SK-N-SH (cell line): ENCODE data around the gene TUBGCP3. TPM values are rescaled to one million over a fixed set of nuclear protein-coding genes. Genes with fewer than 3 reads are reported as not detected.

ENCODE experiments used
- CTCF ChIA-PET: fragments of 300-600, 350-600 bp; formaldehyde crosslinking; extraction: SDS; loops from one replicate; lab custom pipeline; 2021; lab: Yijun Ruan, JAX
- POLR2A ChIA-PET: fragments of 350-600 bp; sonication (Branson Sonifier 250); formaldehyde crosslinking; extraction: SDS; loops from one replicate; lab custom pipeline; 2020; ENCODE audit warnings: antibody characterized with exemption, inconsistent platforms; lab: Yijun Ruan, JAX
- DNase-seq: peaks from one replicate; pipeline ENCODE4 v3.0.0; 2012
- H2AFZ ChIP-seq: fragments of 200-600 bp; sonication (generic); 2 replicates; pipeline ENCODE4 v1.8.1; 2016; ENCODE audit warnings: antibody characterized with exemption, mild to moderate bottlenecking, low read depth
- H3F3A ChIP-seq: fragments of 200-600 bp; sonication (generic); replicated peaks from 2 replicates; pipeline ENCODE3; 2016; ENCODE audit warnings: antibody characterized with exemption, mild to moderate bottlenecking; ENCODE audit not compliant: insufficient read depth
- H3K27ac ChIP-seq, 2 experiments: fragments of 200-500 bp in 1 of 2; fragments of 200-600 bp in 1 of 2; sonication (Bioruptor generic) in 1 of 2; sonication (generic), shearing (Covaris generic) in 1 of 2; 2 replicates each; pipeline versions ENCODE4 v1.5.1 to v1.6.1; 2014 to 2016; ENCODE audit warnings: low read depth in 2 of 2, inconsistent platforms in 1 of 2, low read length in 1 of 2, mild to moderate bottlenecking in 1 of 2, mixed read lengths in 1 of 2
- H3K27me3 ChIP-seq: fragments of 200-600 bp; sonication (generic), shearing (Covaris generic); 2 replicates; pipeline ENCODE4 v1.6.1; 2016; ENCODE audit warnings: mixed run types; ENCODE audit not compliant: insufficient read depth
- H3K36me3 ChIP-seq, 2 experiments: fragments of 200-500 bp in 1 of 2; fragments of 200-600 bp in 1 of 2; sonication (Bioruptor generic) in 1 of 2; sonication (generic) in 1 of 2; replicated peaks in 1 of 2; 2 replicates each; pipeline versions ENCODE3 to v1.5.1; 2014 to 2016; ENCODE audit warnings: low read length in 1 of 2, mild to moderate bottlenecking in 1 of 2; ENCODE audit not compliant: insufficient read depth in 2 of 2, control insufficient read depth in 1 of 2
- H3K4me1 ChIP-seq, 2 experiments: fragments of 200-500 bp in 1 of 2; fragments of 200-600 bp in 1 of 2; sonication (Bioruptor generic) in 1 of 2; sonication (generic), shearing (Covaris generic) in 1 of 2; 2 replicates each; pipeline versions ENCODE4 v1.5.1 to v1.6.1; 2014 to 2016; ENCODE audit warnings: low read depth in 1 of 2, low read length in 1 of 2, mixed run types in 1 of 2; ENCODE audit not compliant: insufficient read depth in 2 of 2, control insufficient read depth in 1 of 2
- H3K4me2 ChIP-seq: fragments of 200-600 bp; sonication (generic), shearing (Covaris generic); 2 replicates; pipeline ENCODE4 v1.6.1; 2017; ENCODE audit warnings: mixed run types
- H3K4me3 ChIP-seq, 2 experiments: fragments of 200-500 bp in 1 of 2; fragments of 200-600 bp in 1 of 2; sonication (Bioruptor generic) in 1 of 2; sonication (generic), shearing (Covaris generic) in 1 of 2; 2 replicates each; pipeline versions ENCODE4 v1.5.1 to v1.8.1; 2014 to 2016; ENCODE audit warnings: low read depth in 2 of 2, inconsistent platforms in 1 of 2, low read length in 1 of 2, mild to moderate bottlenecking in 1 of 2, mixed read lengths in 1 of 2, moderate library complexity in 1 of 2
- H3K79me2 ChIP-seq: fragments of 200-600 bp; sonication (generic); 2 replicates; pipeline ENCODE4 v1.8.1; 2017; ENCODE audit warnings: mild to moderate bottlenecking; ENCODE audit not compliant: insufficient read depth
- H3K9ac ChIP-seq: fragments of 200-600 bp; sonication (generic); 2 replicates; pipeline ENCODE4 v1.6.1; 2017; ENCODE audit warnings: mixed run types
- H3K9me2 ChIP-seq: fragments of 200-600 bp; sonication (generic); 2 replicates; pipeline ENCODE4 v1.6.1; 2017; ENCODE audit warnings: mixed run types
- H3K9me3 ChIP-seq: fragments of 200-600 bp; sonication (generic); 2 replicates; pipeline ENCODE4 v1.6.1; 2017; ENCODE audit warnings: mixed run types, mild to moderate bottlenecking, moderate library complexity
- H4K20me1 ChIP-seq: fragments of 200-600 bp; sonication (generic); 2 replicates; pipeline ENCODE4 v1.6.1; 2017; ENCODE audit warnings: mild to moderate bottlenecking, mixed run types; ENCODE audit not compliant: insufficient read depth
- CHD2 ChIP-seq: fragments of 150-350 bp; IDR thresholded peaks from 2 replicates; pipeline ENCODE4 v1.6.1; 2018; ENCODE audit warnings: low read length; ENCODE audit not compliant: partially characterized antibody
- EZH2phosphoT487 ChIP-seq: fragments of 200-600 bp; sonication (generic); IDR thresholded peaks from 2 replicates; pipeline ENCODE4 v1.6.1; 2017; ENCODE audit warnings: low read depth, mixed run types, mild to moderate bottlenecking, antibody characterized with exemption, moderate library complexity, borderline replicate concordance
- FOXJ3 ChIP-seq: sonication (generic); formaldehyde crosslinking; IDR thresholded peaks from 2 replicates; pipeline ENCODE4 v1.5.1; 2020; ENCODE audit warnings: mild to moderate bottlenecking, missing genetic modification reagents
- GABPA ChIP-seq: IDR thresholded peaks from 2 replicates; pipeline ENCODE4 v1.4.0; 2012; ENCODE audit warnings: low read depth, mild to moderate bottlenecking
- IRF3 ChIP-seq: fragments of 150-350 bp; IDR thresholded peaks from 2 replicates; pipeline ENCODE4 v1.6.1; 2016; ENCODE audit warnings: mild to moderate bottlenecking, low read depth, low read length
- MAX ChIP-seq: IDR thresholded peaks from 2 replicates; pipeline ENCODE4 v1.4.0; 2012; ENCODE audit warnings: low read depth
- MXI1 ChIP-seq: IDR thresholded peaks from 2 replicates; pipeline ENCODE4 v1.6.1; 2012; ENCODE audit warnings: mild to moderate bottlenecking, low read depth, low read length, improper control_type of control experiment
- PBX3 ChIP-seq: IDR thresholded peaks from 2 replicates; pipeline ENCODE4; 2012
- RAD21 ChIP-seq: IDR thresholded peaks from 2 replicates; pipeline ENCODE4 v1.6.1; 2012; ENCODE audit warnings: mild to moderate bottlenecking, low read length
- RFX5 ChIP-seq: IDR thresholded peaks from 2 replicates; pipeline ENCODE4 v1.6.1; 2012; ENCODE audit warnings: mild to moderate bottlenecking, improper control_type of control experiment, low read length
- RXRA ChIP-seq: IDR thresholded peaks from 2 replicates; pipeline ENCODE4 v1.4.0; 2012; ENCODE audit warnings: low read depth, mild to moderate bottlenecking, borderline replicate concordance
- SIN3A ChIP-seq: IDR thresholded peaks from 2 replicates; pipeline ENCODE4 v1.6.1; 2012; ENCODE audit warnings: low read depth, mild to moderate bottlenecking, low read length, moderate library complexity, borderline replicate concordance
- TAF1 ChIP-seq: IDR thresholded peaks from 2 replicates; pipeline ENCODE4 v1.6.1; 2012; ENCODE audit warnings: low read depth, mild to moderate bottlenecking, low read length, moderate library complexity, borderline replicate concordance
- TCF12 ChIP-seq: IDR thresholded peaks from 2 replicates; pipeline ENCODE4 v1.4.0; 2012
- TEAD4 ChIP-seq: IDR thresholded peaks from 2 replicates; pipeline ENCODE4 v1.4.0; 2012; ENCODE audit warnings: mild to moderate bottlenecking, borderline replicate concordance; ENCODE audit not compliant: insufficient read depth
- USF1 ChIP-seq: IDR thresholded peaks from 2 replicates; pipeline ENCODE4 v1.4.0; 2012; ENCODE audit warnings: low read depth, borderline replicate concordance
- WGBS: methylation state at CpG from one replicate; pipeline ENCODE4 v1.1.6; 2017; ENCODE audit warnings: low lambda C conversion rate; 5-methylcytosine and 5-hydroxymethylcytosine counted together
- polyA plus RNA-seq, 3 experiments: library from polyadenylated mRNA; depleted of rRNA; stranded (reverse); fragments of >200 nt; gene quantifications; 2 replicates each; pipeline ENCODE4 v1.2.3, GENCODE V29; 2012

The TUBGCP3 gene
- polyA plus RNA-seq, 1 of the 3 experiments (the other 2 are of a cell fraction), result 16.8 TPM

- no peak overlapping the region for H3K27ac ChIP-seq
These were observed 29.1 kb downstream of the TUBGCP3 start for GRCh38 chr13:112558696-112559418.

GRCh38 chr13:112556600-112556999 lies 31.4 kb downstream of the TUBGCP3 start:
- Histone ChIP-seq H3K9me3 (no peaks in the 10 kb centered on the region), H3K36me3 (peaks cover 28 to 72% of the 10 kb centered on the region in 2 experiments), H3K9ac (no peak overlapping the region), H3K27me3 (no peaks in the 10 kb centered on the region), H3K4me1 (no peaks in the 10 kb centered on the region; a peak in 1 of 4 replicates)
- CTCF ChIA-PET, result interaction anchor here (0.5 kb wide), 1 partner anchor 1394 kb away, joined by 3 read pairs; no protein-coding TSS in a partner anchor
- POLR2A ChIA-PET, result no interaction called here
- DNase-seq, result no peak
- TF ChIP-seq EZH2phosphoT487 (no peak), RXRA (no peak), CHD2 (no peak), GABPA (no peak), PBX3 (no peak), FOXJ3 (CRISPR knock-in tag) (no peak), IRF3 (no peak), USF1 (no peak)
- TF ChIP-seq, all 33 proteins: peak for 0
- Histone ChIP-seq H3F3A (no peaks in the 10 kb centered on the region), H3K9me2 (no peaks in the 10 kb centered on the region), H4K20me1 (0 out of 2 replicates have a peak, but pooled peaks cover 5% of the 10 kb centered on the region), H3K4me2 (no peak overlapping the region), H3K4me3 (no peak overlapping the region), H2AFZ (no peak overlapping the region), H3K27ac (no peak overlapping the region), H3K79me2 (peaks cover 5% of the 10 kb centered on the region; the same call in 1 of the 2 replicates)
- WGBS, result 96% methylated on average over 5 of the region's 5 CpGs

More at GRCh38 chr13:112558696-112559418, 29.1 kb downstream of the TUBGCP3 start:
- Histone ChIP-seq H3K36me3 (peaks cover 26 to 64% of the 10 kb centered on the region in 2 experiments), H2AFZ (no peak overlapping the region), H3K27me3 (no peaks in the 10 kb centered on the region), H3K4me1 (no peaks in the 10 kb centered on the region; a peak in 1 of 4 replicates), H3K4me2 (no peak overlapping the region), H3K4me3 (no peak overlapping the region), H3K9me2 (no peaks in the 10 kb centered on the region), H4K20me1 (0 out of 2 replicates have a peak, but pooled peaks cover 10% of the 10 kb centered on the region), H3K79me2 (peaks cover 18% of the 10 kb centered on the region), H3K9me3 (no peaks in the 10 kb centered on the region), H3K9ac (no peak overlapping the region), H3F3A (no peaks in the 10 kb centered on the region)
- TF ChIP-seq MXI1 (no peak), IRF3 (no peak), RFX5 (no peak), TEAD4 (no peak), RAD21 (no peak), TAF1 (no peak), TCF12 (no peak), MAX (no peak), SIN3A (no peak), GABPA (no peak)
- CTCF ChIA-PET, result no interaction called here
- no peak for DNase-seq
- POLR2A ChIA-PET, result no interaction called here
- WGBS, result 96% methylated on average over 10 of the region's 10 CpGs
